GM10248 (cell line): Measurements from ENCODE around the gene TMOD1.
"Not testable (repeated sequence)": the region's sequence is repeated elsewhere in the genome, so short reads cannot be mapped to it uniquely, and the experiment has no call there.

ENCODE experiments used
- CTCF ChIA-PET: fragments of 300-600 bp; sonication (Branson Sonifier 250); formaldehyde crosslinking; extraction: SDS; loops from one replicate; lab custom pipeline; 2021; ENCODE audit warnings: antibody characterized with exemption; lab: Yijun Ruan, JAX
- POLR2A ChIA-PET: fragments of 350-650 bp; sonication (Branson Sonifier 250); formaldehyde crosslinking; extraction: SDS; loops from one replicate; lab custom pipeline; 2020; ENCODE audit warnings: antibody characterized with exemption; lab: Yijun Ruan, JAX
- DNase-seq: peaks from one replicate; pipeline ENCODE4 v3.0.0; 2012; ENCODE audit errors: extremely low spot score
- CTCF ChIP-seq: IDR thresholded peaks from 2 replicates; pipeline ENCODE4 v1.5.1; 2012; ENCODE audit warnings: mild to moderate bottlenecking, low read depth; ENCODE audit errors: extremely low read depth, missing control alignments, control extremely low read depth

Gene TMOD1

GRCh38 chr9:97480174-97480573, 21.3 kb upstream of the TMOD1 start:
- POLR2A ChIA-PET: no interaction called here
- no peak for TF ChIP-seq CTCF
- CTCF ChIA-PET: interaction anchor here (1.4 to 5.5 kb wide), 6 partner anchors 12 to 156 kb away, joined by 3 to 74 read pairs (median 9); partner anchors contain the start of gene TMOD1
- no peak for DNase-seq

GRCh38 chr9:97480749-97481148, 20.7 kb upstream of the TMOD1 start:
- POLR2A ChIA-PET: no interaction called here
- no peak for TF ChIP-seq CTCF
- no peak for DNase-seq
- CTCF ChIA-PET: interaction anchor here (1.7 to 5.5 kb wide), 5 partner anchors 12 to 156 kb away, joined by 3 to 74 read pairs (median 13); partner anchors contain the start of gene TMOD1

GRCh38 chr9:97484134-97484533, 17.3 kb upstream of the TMOD1 start:
- ChIA-PET CTCF (interaction anchor here (0.7 to 6.0 kb wide), 7 partner anchors 10 to 115 kb away, joined by 3 to 60 read pairs (median 18); partner anchors contain the start of gene TMOD1), POLR2A (no interaction called here)
- TF ChIP-seq CTCF: no peak
- DNase-seq: no peak

- ChIA-PET CTCF (interaction anchor here (1.0 to 6.0 kb wide), 7 partner anchors 9 to 128 kb away, joined by 3 to 60 read pairs (median 18); partner anchors contain the start of gene TMOD1), POLR2A (no interaction called here)
- no peak for DNase-seq
- TF ChIP-seq CTCF: no peak
Observed at GRCh38 chr9:97487107-97487506, 14.4 kb upstream of the TMOD1 start.

GRCh38 chr9:97487861-97488260, 13.6 kb upstream of the TMOD1 start:
- CTCF ChIA-PET: interaction anchor here (1.1 to 6.0 kb wide), 3 partner anchors 13 to 111 kb away, joined by 3 to 60 read pairs (median 22); partner anchors contain the start of gene TMOD1
- POLR2A ChIA-PET: no interaction called here
- no peak for TF ChIP-seq CTCF
- DNase-seq: no peak

GRCh38 chr9:97491216-97491999, 10.1 kb upstream of the TMOD1 start:
- TF ChIP-seq CTCF: no peak
- no peak for DNase-seq
- POLR2A ChIA-PET: no interaction called here
- CTCF ChIA-PET: interaction anchor here (1.0 to 2.4 kb wide), 6 partner anchors 10 to 107 kb away, joined by 3 to 15 read pairs (median 6); partner anchors contain the start of gene TMOD1

GRCh38 chr9:97497558-97498375, 3.7 kb upstream of the TMOD1 start:
- CTCF ChIA-PET: interaction anchor here (1.1 to 12.7 kb wide), 6 partner anchors 8 to 118 kb away, joined by 3 to 159 read pairs (median 12); no protein-coding TSS in a partner anchor
- POLR2A ChIA-PET, DNase-seq: not testable (repeated sequence)

GRCh38 chr9:97498846-97499245, 2.6 kb upstream of the TMOD1 start:
- POLR2A ChIA-PET, DNase-seq: not testable (repeated sequence)
- CTCF ChIA-PET: interaction anchor here (12.7 kb wide), 1 partner anchor 28 kb away, joined by 159 read pairs; no protein-coding TSS in a partner anchor
